ENCODE measurements around the gene SLC26A5. TPM values are rescaled to one million over a fixed set of nuclear protein-coding genes. Genes with fewer than 3 reads are reported as not detected.
"Not testable (repeated sequence)": the region's sequence is repeated elsewhere in the genome, so short reads cannot be mapped to it uniquely, and the experiment has no call there.

Gene SLC26A5
- total and polyA plus RNA-seq, 2 donors (not counting 3 experiments of a cell fraction or from before 2014, with no cell fraction given): not detected

- H3K4me2 ChIP-seq (ENCODE audit: insufficient read depth, low read length); H3K4me1 ChIP-seq (ENCODE audit: control insufficient read depth, extremely low read depth, insufficient read depth, low read length); intact Hi-C loops (cut with micrococcal nuclease); dilution Hi-C loops (cut with MboI; ENCODE audit: extremely low pct_ligation_motif_present, low sequenced_read_pairs); H3K36me3 ChIP-seq (ENCODE audit: control insufficient read depth in 2 of 2, extremely low read depth in 1 of 2, insufficient read depth in 2 of 2, low read length in 2 of 2); FAIRE-seq; CTCF ChIA-PET; H2AFZ ChIP-seq (ENCODE audit: low read depth, low read length); H3K27me3 ChIP-seq (ENCODE audit: control insufficient read depth in 2 of 2, insufficient read depth in 2 of 2, low read length in 2 of 2); POLR2A ChIA-PET; DNase-seq (ENCODE audit: low read depth, low spot score); H3K9me3 ChIP-seq (replicated peaks; ENCODE audit: control insufficient read depth, insufficient read depth, low read length); H3K9me1 ChIP-seq (replicated peaks; ENCODE audit: control insufficient read depth, extremely low read depth, insufficient read depth, low read length); H3K79me2 ChIP-seq (ENCODE audit: control insufficient read depth, insufficient read depth, low read length); H4K20me1 ChIP-seq (replicated peaks; ENCODE audit: control insufficient read depth, extremely low read depth, insufficient read depth, low read length); H3K27ac ChIP-seq (ENCODE audit: insufficient read depth, low read depth, low read length); BruUV-seq (replicated peaks); H3K9ac ChIP-seq (replicated peaks; ENCODE audit: extremely low read depth, insufficient read depth, low read length); H3K4me3 ChIP-seq (replicated peaks in 1 of 3; ENCODE audit: insufficient read depth in 1 of 3, low read depth in 1 of 3, low read length in 3 of 3): not testable (repeated sequence)
Measured at GRCh38 chr7:103399687-103400086, 46.3 kb downstream of the SLC26A5 start.

- POLR2A ChIA-PET: no interaction called here
- no peak overlapping the region for H3K27ac ChIP-seq (ENCODE audit: insufficient read depth, low read depth, low read length)
- H3K9me1 ChIP-seq (replicated peaks; ENCODE audit: control insufficient read depth, extremely low read depth, insufficient read depth, low read length): no peaks in the 10 kb centered on the region
- TF ChIP-seq MYC (IDR thresholded peaks at IDR 0.05; ENCODE audit: low read depth, low read length): no peak
- no peak for TF ChIP-seq EZH2 (IDR thresholded peaks at IDR 0.05; ENCODE audit: borderline replicate concordance, low read depth, low read length, severe bottlenecking)
- TF ChIP-seq POLR2AphosphoS5 (IDR thresholded peaks at IDR 0.05; ENCODE audit: insufficient read depth, low read depth, low read length): no peak
- TF ChIP-seq POLR2A (IDR thresholded peaks at IDR 0.05; ENCODE audit: low read depth, low read length): no peak
- TF ChIP-seq MAX (IDR thresholded peaks at IDR 0.05; ENCODE audit: insufficient read depth, insufficient read length): no peak
- no peak for TF ChIP-seq GATA2 (IDR thresholded peaks at IDR 0.05; ENCODE audit: insufficient read depth, insufficient read length, low read depth, low read length)
- FAIRE-seq (no peak), DNase-seq (ENCODE audit: low read depth, low spot score) (no peak)
- no peaks in the 10 kb centered on the region for H3K4me1 ChIP-seq (ENCODE audit: control insufficient read depth, extremely low read depth, insufficient read depth, low read length)
- no peak overlapping the region for H2AFZ ChIP-seq (ENCODE audit: low read depth, low read length)
- no TSS peak for BruUV-seq (replicated peaks)
- intact Hi-C loops (cut with micrococcal nuclease): no loop called here
- H3K9ac ChIP-seq (replicated peaks; ENCODE audit: extremely low read depth, insufficient read depth, low read length): no peak overlapping the region
- no peaks in the 10 kb centered on the region for H3K36me3 ChIP-seq (ENCODE audit: control insufficient read depth in 2 of 2, extremely low read depth in 1 of 2, insufficient read depth in 2 of 2, low read length in 2 of 2)
- CTCF ChIA-PET: interaction anchor here (1.2 kb wide), 1 partner anchor 11 kb away, joined by 4 read pairs; no protein-coding TSS in a partner anchor
- peaks cover 0 to 2% of the 10 kb centered on the region in 2 experiments for H3K27me3 ChIP-seq (ENCODE audit: control insufficient read depth in 2 of 2, insufficient read depth in 2 of 2, low read length in 2 of 2)
- no peak overlapping the region for H3K4me3 ChIP-seq (replicated peaks in 1 of 3; ENCODE audit: insufficient read depth in 1 of 3, low read depth in 1 of 3, low read length in 3 of 3)
- no peak overlapping the region for H3K4me2 ChIP-seq (ENCODE audit: insufficient read depth, low read length)
- no peaks in the 10 kb centered on the region for H3K9me3 ChIP-seq (replicated peaks; ENCODE audit: control insufficient read depth, insufficient read depth, low read length)
- H3K79me2 ChIP-seq (ENCODE audit: control insufficient read depth, insufficient read depth, low read length): no peaks in the 10 kb centered on the region
- dilution Hi-C loops (cut with MboI; ENCODE audit: extremely low pct_ligation_motif_present, low sequenced_read_pairs): no loop called here
- no peaks in the 10 kb centered on the region for H4K20me1 ChIP-seq (replicated peaks; ENCODE audit: control insufficient read depth, extremely low read depth, insufficient read depth, low read length)
Measured at GRCh38 chr7:103398483-103399127, 47.4 kb downstream of the SLC26A5 start.
